Muscle layer of colon (tissue), 2 donors: Measurements from ENCODE around the gene COQ10B.

Experiments used
- H3K27ac ChIP-seq: one replicate; pipeline ENCODE4 v1.7.0; 2013; ENCODE audit warnings: low read depth, mild to moderate bottlenecking, low read length, moderate library complexity
- H3K27me3 ChIP-seq, 2 donors: one replicate each; pipeline ENCODE4 v1.7.0; 2013; ENCODE audit warnings: low read length in 2 of 2, mild to moderate bottlenecking in 2 of 2; ENCODE audit not compliant: insufficient read depth in 2 of 2, control insufficient read depth in 1 of 2
- H3K36me3 ChIP-seq: one replicate; pipeline ENCODE4 v1.7.0; 2013; ENCODE audit warnings: mild to moderate bottlenecking, low read length; ENCODE audit not compliant: insufficient read depth
- H3K4me1 ChIP-seq: one replicate; pipeline ENCODE4 v1.7.0; 2013; ENCODE audit warnings: mild to moderate bottlenecking, low read length; ENCODE audit not compliant: insufficient read depth
- H3K4me3 ChIP-seq, 2 donors: one replicate each; pipeline ENCODE4 v1.7.0; 2013; ENCODE audit warnings: low read length in 2 of 2, low read depth in 1 of 2, mild to moderate bottlenecking in 1 of 2, moderate library complexity in 1 of 2
- H3K9ac ChIP-seq: one replicate; pipeline ENCODE4 v1.7.0; 2013; ENCODE audit warnings: low read length
- H3K9me3 ChIP-seq: one replicate; pipeline ENCODE4 v1.7.0; 2013; ENCODE audit warnings: mild to moderate bottlenecking, low read length
- donor health status: abdominal sarcoma.
- donor health status: Adenocarcinoma of cecum.

COQ10B gene

GRCh38 chr2:197504512-197504911 lies 51.2 kb downstream of the COQ10B start:
- no peak overlapping the region for H3K27ac ChIP-seq
- H3K4me3 ChIP-seq: no peak overlapping the region
- no peak overlapping the region for H3K9ac ChIP-seq
- no peaks in the 10 kb centered on the region for H3K27me3 ChIP-seq
- H3K9me3 ChIP-seq: no peaks in the 10 kb centered on the region
- peaks cover 15% of the 10 kb centered on the region for H3K4me1 ChIP-seq
- H3K36me3 ChIP-seq: peaks cover 22% of the 10 kb centered on the region

GRCh38 chr2:197506658-197507057 lies 53.3 kb downstream of the COQ10B start:
- H3K9me3 ChIP-seq: no peaks in the 10 kb centered on the region
- no peaks in the 10 kb centered on the region for H3K27me3 ChIP-seq
- peaks cover 8% of the 10 kb centered on the region for H3K4me1 ChIP-seq
- H3K4me3 ChIP-seq: no peak overlapping the region
- H3K9ac ChIP-seq: no peak overlapping the region
- H3K36me3 ChIP-seq: peaks cover 22% of the 10 kb centered on the region
- H3K27ac ChIP-seq: no peak overlapping the region

- H3K36me3 ChIP-seq: no peaks in the 10 kb centered on the region
- H3K4me1 ChIP-seq: peaks cover 13% of the 10 kb centered on the region
- H3K27me3 ChIP-seq: no peaks in the 10 kb centered on the region
- H3K9ac ChIP-seq: no peak overlapping the region
- H3K27ac ChIP-seq: no peak overlapping the region
- no peak overlapping the region for H3K4me3 ChIP-seq
- H3K9me3 ChIP-seq: no peaks in the 10 kb centered on the region
These were observed 60.6 kb downstream of the COQ10B start for GRCh38 chr2:197513915-197514314.

DNA sequence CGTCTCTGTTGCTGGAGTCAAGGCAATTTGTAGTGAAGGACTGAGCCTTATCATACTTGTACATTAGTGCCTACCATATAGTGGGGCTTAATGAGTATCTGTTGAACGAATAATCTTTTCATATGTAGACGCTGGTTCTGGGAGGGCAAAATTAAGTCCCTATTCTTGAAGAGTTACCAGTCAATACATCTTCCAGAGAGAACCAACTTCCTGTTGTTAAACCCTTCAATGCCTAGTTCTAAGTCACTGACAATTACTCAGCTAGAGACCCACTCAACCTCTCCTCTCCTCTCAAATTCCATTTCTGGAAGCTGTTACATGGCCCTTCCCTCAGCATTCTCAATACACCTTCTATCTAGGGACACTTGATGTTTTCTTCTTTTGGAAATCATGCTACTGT lies 61.4 kb downstream of the COQ10B start:
- H3K4me3 ChIP-seq: peak overlapping the region in 1 of 2 donors; percentile 80
- no peaks in the 10 kb centered on the region for H3K36me3 ChIP-seq
- H3K27me3 ChIP-seq: no peaks in the 10 kb centered on the region
- peaks cover 13% of the 10 kb centered on the region for H3K4me1 ChIP-seq
- H3K9ac ChIP-seq: peak overlapping the region; percentile 80
- no peaks in the 10 kb centered on the region for H3K9me3 ChIP-seq
- H3K27ac ChIP-seq: peak overlapping the region; percentile 88

GRCh38 chr2:197515315-197515738 lies 62.0 kb downstream of the COQ10B start:
- Histone ChIP-seq H3K4me3 (peak overlapping the region; percentile 80 to 95), H3K9me3 (no peaks in the 10 kb centered on the region), H3K27ac (peak overlapping the region; percentile 88), H3K4me1 (peaks cover 13% of the 10 kb centered on the region), H3K27me3 (no peaks in the 10 kb centered on the region), H3K9ac (peak overlapping the region; percentile 80), H3K36me3 (no peaks in the 10 kb centered on the region)

DNA sequence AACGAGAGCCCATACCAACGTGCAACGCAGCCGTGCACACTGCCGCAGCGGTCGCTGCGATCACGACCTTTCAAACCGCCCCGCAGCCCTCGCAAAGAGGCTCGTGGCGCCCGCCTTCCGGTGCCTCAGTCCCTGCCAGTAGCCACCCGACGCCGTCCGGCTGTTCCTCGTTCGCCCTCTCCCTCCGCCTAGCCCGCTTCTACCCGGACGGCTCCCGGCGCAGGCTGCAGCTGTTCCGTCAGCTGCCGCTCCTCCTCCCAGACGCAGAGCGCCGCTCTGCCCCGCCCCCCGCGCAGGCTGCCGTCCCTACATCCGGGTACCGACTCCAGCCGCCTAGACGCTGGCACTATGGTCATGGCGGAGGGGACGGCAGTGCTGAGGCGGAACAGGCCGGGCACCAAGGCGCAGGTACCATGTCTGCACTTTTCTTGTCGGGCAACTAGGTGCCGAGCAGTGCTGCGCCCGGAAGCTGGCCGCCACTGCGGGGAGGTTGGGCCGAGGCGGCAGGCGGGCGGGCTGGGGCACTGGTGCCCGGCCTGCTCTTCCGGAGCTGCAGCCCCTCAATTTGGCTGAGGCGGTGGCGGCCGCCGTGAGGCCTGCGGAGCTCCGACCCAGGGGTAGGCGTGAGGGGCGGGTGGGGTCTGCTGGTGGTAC lies 62.5 kb downstream of the COQ10B start, which contains the start of gene MOB4:
TSS of gene MOB4 (plus strand) at position 328 of the 654 bp plus-strand sequence. CDS start at position 349, 21 bp downstream.
- Histone ChIP-seq H3K9me3 (no peaks in the 10 kb centered on the region), H3K4me1 (peaks cover 13% of the 10 kb centered on the region), H3K27me3 (no peaks in the 10 kb centered on the region), H3K9ac (peak within 1 kb of the TSS; percentile 87), H3K27ac (peak within 1 kb of the TSS; percentile 88), H3K36me3 (no peaks in the 10 kb centered on the region), H3K4me3 (peak within 1 kb of the TSS; percentile 80 to 95)

DNA sequence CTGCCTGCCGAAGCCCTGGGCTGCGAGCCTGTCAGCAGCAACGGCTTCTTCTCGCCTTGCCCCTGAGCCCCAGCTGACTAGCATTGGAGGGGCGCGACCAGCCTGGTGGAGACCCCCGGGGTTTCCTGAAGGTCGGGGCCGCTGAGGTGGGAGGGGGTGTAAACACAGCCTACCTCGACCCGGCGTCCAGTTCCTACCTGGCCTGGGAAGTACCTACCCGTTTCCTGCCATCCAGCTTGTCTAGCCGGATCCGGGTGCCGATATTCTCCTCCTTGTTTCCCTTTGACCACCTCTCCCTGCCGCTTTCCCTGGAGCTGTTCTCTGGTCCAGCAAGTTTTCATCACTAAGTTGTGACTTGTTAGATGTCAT lies 63.0 kb downstream of the COQ10B start:
- peak overlapping the region; percentile 88 for H3K27ac ChIP-seq
- H3K36me3 ChIP-seq: no peaks in the 10 kb centered on the region
- H3K9ac ChIP-seq: peak overlapping the region; percentile 87
- no peaks in the 10 kb centered on the region for H3K27me3 ChIP-seq
- peak overlapping the region; percentile 80 to 95 for H3K4me3 ChIP-seq
- peaks cover 13% of the 10 kb centered on the region for H3K4me1 ChIP-seq
- no peaks in the 10 kb centered on the region for H3K9me3 ChIP-seq

DNA sequence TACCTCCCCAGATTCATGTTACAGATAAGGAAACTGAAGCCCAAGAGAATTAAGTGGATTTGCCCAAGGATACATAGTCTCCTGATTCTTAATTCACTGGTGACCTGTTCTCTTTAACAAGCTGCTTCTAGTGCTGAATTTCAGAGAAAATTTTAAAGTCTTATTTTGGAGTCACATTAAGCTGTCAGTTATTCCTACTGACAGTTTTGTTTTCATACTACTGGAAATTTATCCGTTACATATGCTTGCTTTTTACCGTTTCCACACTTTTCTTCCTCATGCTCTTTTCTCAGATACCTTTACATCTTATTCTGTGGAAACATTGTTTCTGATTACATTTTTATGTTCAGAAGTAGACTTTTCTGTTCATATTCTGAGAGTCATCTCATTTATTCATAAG lies 63.8 kb downstream of the COQ10B start:
- no peaks in the 10 kb centered on the region for H3K9me3 ChIP-seq
- no peaks in the 10 kb centered on the region for H3K36me3 ChIP-seq
- peak overlapping the region in 1 of 2 donors; percentile 80 for H3K4me3 ChIP-seq
- H3K27me3 ChIP-seq: no peaks in the 10 kb centered on the region
- no peak overlapping the region for H3K27ac ChIP-seq
- peaks cover 13% of the 10 kb centered on the region for H3K4me1 ChIP-seq
- peak overlapping the region; percentile 87 for H3K9ac ChIP-seq
